ENCODE measurements around the gene TIAM1.

TIAM1 gene

GRCh38 chr21:31275901-31276300 is 68.2 kb downstream of the TIAM1 start:
- Histone ChIP-seq H3K4me1 (ENCODE audit: control insufficient read depth in 2 of 2, insufficient read depth in 1 of 2, low read depth in 1 of 2, low read length in 2 of 2) (peaks cover 0 to 1% of the 10 kb centered on the region in 2 donors), H3K79me1 (ENCODE audit: low read depth, low read length) (no peaks in the 10 kb centered on the region), H3K14ac (ENCODE audit: low read length) (no peak overlapping the region), H3K23ac (ENCODE audit: low read depth, low read length, poor library complexity) (no peak overlapping the region), H3K9me3 (replicated peaks in 1 of 2; ENCODE audit: control insufficient read depth in 2 of 2, insufficient read depth in 1 of 2, low read depth in 1 of 2, low read length in 2 of 2) (peaks cover 0 to 5% of the 10 kb centered on the region in 2 donors), H3K4me3 (ENCODE audit: low read length in 2 of 2) (no peak overlapping the region), H3K4ac (ENCODE audit: low read length) (no peak overlapping the region), H2BK15ac (ENCODE audit: low read length) (no peak overlapping the region), H2BK5ac (ENCODE audit: low read length) (no peak overlapping the region), H3K9ac (ENCODE audit: low read depth, low read length, poor library complexity) (no peak overlapping the region), H3K18ac (ENCODE audit: low read length) (no peak overlapping the region), H4K8ac (ENCODE audit: low read depth, low read length) (no peak overlapping the region), H2BK12ac (ENCODE audit: low read length) (no peak overlapping the region), H3K4me2 (ENCODE audit: insufficient read depth, low read length, poor library complexity, severe bottlenecking) (no peak overlapping the region), H2AK5ac (ENCODE audit: low read depth, low read length) (no peak overlapping the region), H3K27ac (replicated peaks; ENCODE audit: low read length) (no peak overlapping the region), H2BK120ac (ENCODE audit: low read depth, low read length) (no peak overlapping the region), H2AFZ (ENCODE audit: low read length) (no peak overlapping the region), H4K91ac (ENCODE audit: low read depth, low read length, poor library complexity) (no peak overlapping the region), H3K27me3 (ENCODE audit: control insufficient read depth in 3 of 3, insufficient read depth in 3 of 3, low read depth in 1 of 3, low read length in 3 of 3) (no peaks in the 10 kb centered on the region), H3K36me3 (replicated peaks in 1 of 2; ENCODE audit: control insufficient read depth in 2 of 2, insufficient read depth in 2 of 2, low read length in 2 of 2) (peaks cover 0 to 3% of the 10 kb centered on the region in 2 donors)
- DNase-seq (ENCODE audit: low spot score): no peak
- WGBS, 2 donors (ENCODE audit: extremely low coverage in 2 of 2, insufficient read length in 2 of 2, insufficient replicate concordance in 1 of 2): no CpG with 5 or more reads among the region's 6 CpGs

- no peak for DNase-seq (ENCODE audit: low spot score)
- WGBS, 2 donors (ENCODE audit: extremely low coverage in 2 of 2, insufficient read length in 2 of 2, insufficient replicate concordance in 1 of 2): no CpG with 5 or more reads among the region's 2 CpGs
- Histone ChIP-seq H3K4ac (ENCODE audit: low read length) (no peak overlapping the region), H3K4me1 (ENCODE audit: control insufficient read depth in 2 of 2, insufficient read depth in 1 of 2, low read depth in 1 of 2, low read length in 2 of 2) (no peaks in the 10 kb centered on the region), H3K4me2 (ENCODE audit: insufficient read depth, low read length, poor library complexity, severe bottlenecking) (no peak overlapping the region), H3K36me3 (replicated peaks in 1 of 2; ENCODE audit: control insufficient read depth in 2 of 2, insufficient read depth in 2 of 2, low read length in 2 of 2) (peaks cover 0 to 3% of the 10 kb centered on the region in 2 donors), H2BK12ac (ENCODE audit: low read length) (no peak overlapping the region), H3K27ac (replicated peaks; ENCODE audit: low read length) (no peak overlapping the region), H4K8ac (ENCODE audit: low read depth, low read length) (no peak overlapping the region), H3K9ac (ENCODE audit: low read depth, low read length, poor library complexity) (no peak overlapping the region), H3K9me3 (replicated peaks in 1 of 2; ENCODE audit: control insufficient read depth in 2 of 2, insufficient read depth in 1 of 2, low read depth in 1 of 2, low read length in 2 of 2) (peaks cover 0 to 5% of the 10 kb centered on the region in 2 donors), H2AFZ (ENCODE audit: low read length) (no peak overlapping the region), H4K91ac (ENCODE audit: low read depth, low read length, poor library complexity) (no peak overlapping the region), H2AK5ac (ENCODE audit: low read depth, low read length) (no peak overlapping the region), H3K27me3 (ENCODE audit: control insufficient read depth in 3 of 3, insufficient read depth in 3 of 3, low read depth in 1 of 3, low read length in 3 of 3) (no peaks in the 10 kb centered on the region), H3K18ac (ENCODE audit: low read length) (no peak overlapping the region), H2BK5ac (ENCODE audit: low read length) (no peak overlapping the region), H2BK120ac (ENCODE audit: low read depth, low read length) (no peak overlapping the region), H3K79me1 (ENCODE audit: low read depth, low read length) (no peaks in the 10 kb centered on the region), H3K4me3 (ENCODE audit: low read length in 2 of 2) (no peak overlapping the region), H3K23ac (ENCODE audit: low read depth, low read length, poor library complexity) (no peak overlapping the region), H2BK15ac (ENCODE audit: low read length) (no peak overlapping the region), H3K14ac (ENCODE audit: low read length) (no peak overlapping the region)
These were observed 70.8 kb downstream of the TIAM1 start for GRCh38 chr21:31273278-31273677.

- Histone ChIP-seq H2BK5ac (ENCODE audit: low read length) (no peak overlapping the region), H3K79me1 (ENCODE audit: low read depth, low read length) (peaks cover 2% of the 10 kb centered on the region), H3K27me3 (ENCODE audit: control insufficient read depth in 3 of 3, insufficient read depth in 3 of 3, low read depth in 1 of 3, low read length in 3 of 3) (no peaks in the 10 kb centered on the region), H2BK120ac (ENCODE audit: low read depth, low read length) (no peak overlapping the region), H3K18ac (ENCODE audit: low read length) (no peak overlapping the region), H3K4ac (ENCODE audit: low read length) (no peak overlapping the region), H4K91ac (ENCODE audit: low read depth, low read length, poor library complexity) (no peak overlapping the region), H3K4me2 (ENCODE audit: insufficient read depth, low read length, poor library complexity, severe bottlenecking) (no peak overlapping the region), H2AK5ac (ENCODE audit: low read depth, low read length) (no peak overlapping the region), H2BK12ac (ENCODE audit: low read length) (no peak overlapping the region), H2BK15ac (ENCODE audit: low read length) (no peak overlapping the region), H3K4me3 (ENCODE audit: low read length in 2 of 2) (no peak overlapping the region), H3K27ac (replicated peaks; ENCODE audit: low read length) (no peak overlapping the region), H3K4me1 (ENCODE audit: control insufficient read depth in 2 of 2, insufficient read depth in 1 of 2, low read depth in 1 of 2, low read length in 2 of 2) (peaks cover 0 to 2% of the 10 kb centered on the region in 2 donors), H2AFZ (ENCODE audit: low read length) (no peak overlapping the region), H3K9me3 (replicated peaks in 1 of 2; ENCODE audit: control insufficient read depth in 2 of 2, insufficient read depth in 1 of 2, low read depth in 1 of 2, low read length in 2 of 2) (no peaks in the 10 kb centered on the region), H3K14ac (ENCODE audit: low read length) (no peak overlapping the region), H3K36me3 (replicated peaks in 1 of 2; ENCODE audit: control insufficient read depth in 2 of 2, insufficient read depth in 2 of 2, low read length in 2 of 2) (peaks cover 3 to 22% of the 10 kb centered on the region in 2 donors), H3K23ac (ENCODE audit: low read depth, low read length, poor library complexity) (no peak overlapping the region), H4K8ac (ENCODE audit: low read depth, low read length) (no peak overlapping the region), H3K9ac (ENCODE audit: low read depth, low read length, poor library complexity) (no peak overlapping the region)
- no peak for DNase-seq (ENCODE audit: low spot score)
- WGBS, 2 donors (ENCODE audit: extremely low coverage in 2 of 2, insufficient read length in 2 of 2, insufficient replicate concordance in 1 of 2): no CpG with 5 or more reads among the region's 5 CpGs
These were observed 76.0 kb downstream of the TIAM1 start for GRCh38 chr21:31268090-31268489.

- H4K91ac ChIP-seq (ENCODE audit: low read depth, low read length, poor library complexity): no peak overlapping the region
- H2BK12ac ChIP-seq (ENCODE audit: low read length): no peak overlapping the region
- H3K36me3 ChIP-seq (replicated peaks in 1 of 2; ENCODE audit: control insufficient read depth in 2 of 2, insufficient read depth in 2 of 2, low read length in 2 of 2): peaks cover 3 to 22% of the 10 kb centered on the region in 2 donors
- no peak overlapping the region for H3K27ac ChIP-seq (replicated peaks; ENCODE audit: low read length)
- no peaks in the 10 kb centered on the region for H3K27me3 ChIP-seq (ENCODE audit: control insufficient read depth in 3 of 3, insufficient read depth in 3 of 3, low read depth in 1 of 3, low read length in 3 of 3)
- no CpG with 5 or more reads among the region's 4 CpGs for WGBS, 2 donors (ENCODE audit: extremely low coverage in 2 of 2, insufficient read length in 2 of 2, insufficient replicate concordance in 1 of 2)
- H2BK15ac ChIP-seq (ENCODE audit: low read length): no peak overlapping the region
- peaks cover 2% of the 10 kb centered on the region for H3K79me1 ChIP-seq (ENCODE audit: low read depth, low read length)
- no peak overlapping the region for H3K14ac ChIP-seq (ENCODE audit: low read length)
- H3K9ac ChIP-seq (ENCODE audit: low read depth, low read length, poor library complexity): no peak overlapping the region
- no peak overlapping the region for H2AK5ac ChIP-seq (ENCODE audit: low read depth, low read length)
- H2BK5ac ChIP-seq (ENCODE audit: low read length): no peak overlapping the region
- H2AFZ ChIP-seq (ENCODE audit: low read length): no peak overlapping the region
- no peak overlapping the region for H3K4me3 ChIP-seq (ENCODE audit: low read length in 2 of 2)
- H3K9me3 ChIP-seq (replicated peaks in 1 of 2; ENCODE audit: control insufficient read depth in 2 of 2, insufficient read depth in 1 of 2, low read depth in 1 of 2, low read length in 2 of 2): no peaks in the 10 kb centered on the region
- H3K4ac ChIP-seq (ENCODE audit: low read length): no peak overlapping the region
- H4K8ac ChIP-seq (ENCODE audit: low read depth, low read length): no peak overlapping the region
- H3K18ac ChIP-seq (ENCODE audit: low read length): no peak overlapping the region
- H3K4me2 ChIP-seq (ENCODE audit: insufficient read depth, low read length, poor library complexity, severe bottlenecking): no peak overlapping the region
- H3K23ac ChIP-seq (ENCODE audit: low read depth, low read length, poor library complexity): no peak overlapping the region
- peaks cover 0 to 2% of the 10 kb centered on the region in 2 donors for H3K4me1 ChIP-seq (ENCODE audit: control insufficient read depth in 2 of 2, insufficient read depth in 1 of 2, low read depth in 1 of 2, low read length in 2 of 2)
- DNase-seq (ENCODE audit: low spot score): no peak
- H2BK120ac ChIP-seq (ENCODE audit: low read depth, low read length): no peak overlapping the region
These were observed 76.4 kb downstream of the TIAM1 start for GRCh38 chr21:31267644-31268043.
